Omental fat pad (tissue), 4 donors: Measurements from ENCODE around the gene AKAP13. TPM values are rescaled to one million over a fixed set of nuclear protein-coding genes. Genes with fewer than 3 reads are reported as not detected.
A peak's percentile ranks its signal among the peaks of the same experiment; 100 is the strongest.
"Not testable (repeated sequence)": the region's sequence is repeated elsewhere in the genome, so short reads cannot be mapped to it uniquely, and the experiment has no call there.

Source experiments
- ATAC-seq: fragments of 150-250 bp; one replicate; pipeline ENCODE4 v1.9.1; 2016; ENCODE audit warnings: mild to moderate bottlenecking, moderate library complexity; ENCODE audit not compliant: low FRiP score
- DNase-seq: peaks from one replicate; pipeline ENCODE4 v3.0.0-alpha.2; 2019; ENCODE audit warnings: low spot score
- CTCF ChIP-seq, 3 donors: fragments of 450-650 bp; IDR thresholded peaks; one replicate each; pipeline ENCODE4 v1.5.1; 2016 to 2017; ENCODE audit warnings: antibody characterized with exemption in 3 of 3, mild to moderate bottlenecking in 3 of 3, moderate library complexity in 2 of 3
- total RNA-seq, 4 donors: library from RNA; depleted of rRNA; stranded (reverse); fragments of >200 nt; gene quantifications; one replicate each; pipeline ENCODE4 v1.1.0, GENCODE V29; 2016

The AKAP13 gene
- total RNA-seq, 4 donors from 2014 or later, result 162 to 301 (median 216) TPM

GRCh38 chr15:85347264-85348047 is 32.9 kb upstream of the AKAP13 start:
- not testable (repeated sequence) for DNase-seq, ATAC-seq

DNA sequence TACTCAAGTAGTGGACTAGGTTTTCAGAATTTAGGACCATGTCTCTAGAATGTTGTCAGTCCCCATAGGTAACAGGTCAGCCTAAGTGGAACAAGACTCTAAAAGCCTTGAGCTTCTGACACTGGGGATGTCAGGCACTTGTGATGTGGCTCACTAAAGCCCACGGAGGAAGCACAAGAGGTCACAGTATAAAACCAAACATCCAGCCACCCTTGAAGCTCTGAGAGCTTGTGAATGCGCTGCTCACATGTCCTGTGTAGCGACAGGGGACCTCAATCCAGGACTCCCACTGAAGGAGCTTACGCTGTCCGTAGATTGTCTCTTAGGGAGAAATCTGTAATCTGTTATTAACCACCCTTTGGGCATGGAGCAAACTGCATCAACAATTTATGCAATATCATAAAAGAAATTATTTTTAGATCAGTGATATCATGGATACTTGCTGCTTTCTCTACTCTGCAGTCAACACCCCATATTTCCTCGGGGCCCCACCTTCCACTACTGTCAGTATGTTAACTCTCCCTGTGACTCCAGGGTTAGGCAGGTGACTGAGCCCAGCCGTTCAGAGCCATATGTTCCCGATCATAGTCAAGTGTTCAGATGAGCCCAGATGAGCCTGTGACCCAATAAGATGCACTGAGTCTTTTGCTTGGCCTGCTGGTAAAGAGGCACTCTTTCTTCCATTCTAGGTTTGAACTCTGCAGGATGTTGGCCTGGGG is 32.2 kb upstream of the AKAP13 start:
- ATAC-seq, result not testable (repeated sequence)

GRCh38 chr15:85349062-85349461 is 31.3 kb upstream of the AKAP13 start:
- ATAC-seq, DNase-seq: not testable (repeated sequence)

More for the DNA sequence above, 32.2 kb upstream of the AKAP13 start:
- not testable (repeated sequence) for DNase-seq

GRCh38 chr15:85350395-85350794 is 30.0 kb upstream of the AKAP13 start:
- TF ChIP-seq CTCF (IDR thresholded peaks at IDR 0.05), result no peak
- ATAC-seq (no peak), DNase-seq (no peak)

DNA sequence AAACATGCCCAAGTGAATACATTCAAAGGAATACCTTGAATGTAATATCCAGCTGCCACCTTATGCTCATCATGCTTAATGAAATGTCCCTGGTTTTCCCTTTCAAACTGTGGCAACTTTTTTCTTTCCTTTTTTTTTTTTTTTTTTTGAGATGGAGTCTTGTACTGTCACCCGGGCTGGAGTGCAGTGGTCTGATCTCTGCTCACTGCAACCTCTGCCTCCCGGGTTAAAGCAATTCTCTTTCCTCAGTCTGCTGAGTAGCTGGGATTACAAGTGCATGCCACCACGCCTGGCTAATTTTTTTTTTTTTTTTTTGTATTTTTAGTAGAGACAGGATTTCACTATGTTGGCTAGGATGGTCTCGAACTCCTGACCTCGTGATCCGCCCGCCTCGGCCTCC is 28.9 kb upstream of the AKAP13 start:
- DNase-seq, ATAC-seq: not testable (repeated sequence)

DNA sequence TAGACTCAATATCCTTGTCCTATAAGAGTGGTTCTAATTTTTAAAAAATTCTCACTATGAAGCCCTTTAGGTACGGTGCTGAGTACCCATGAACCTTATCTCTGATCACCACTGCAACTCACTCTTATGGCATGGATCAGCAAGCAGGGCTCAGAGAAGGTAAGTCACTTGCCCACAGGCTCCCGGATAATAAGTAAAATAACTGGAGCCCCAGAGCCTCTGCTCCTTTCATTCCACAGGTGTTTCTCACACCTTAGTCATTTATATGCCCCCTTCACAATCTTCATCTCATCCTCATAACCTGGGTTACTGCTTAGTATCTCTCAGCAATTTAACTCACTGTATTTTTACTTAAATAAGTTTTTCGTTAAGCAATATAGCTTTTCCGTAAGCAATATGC is 28.4 kb upstream of the AKAP13 start:
- DNase-seq (no peak), ATAC-seq (no peak)
- TF ChIP-seq CTCF (IDR thresholded peaks at IDR 0.05), result no peak

GRCh38 chr15:85353516-85353915 is 26.9 kb upstream of the AKAP13 start:
- no peak for ATAC-seq

DNA sequence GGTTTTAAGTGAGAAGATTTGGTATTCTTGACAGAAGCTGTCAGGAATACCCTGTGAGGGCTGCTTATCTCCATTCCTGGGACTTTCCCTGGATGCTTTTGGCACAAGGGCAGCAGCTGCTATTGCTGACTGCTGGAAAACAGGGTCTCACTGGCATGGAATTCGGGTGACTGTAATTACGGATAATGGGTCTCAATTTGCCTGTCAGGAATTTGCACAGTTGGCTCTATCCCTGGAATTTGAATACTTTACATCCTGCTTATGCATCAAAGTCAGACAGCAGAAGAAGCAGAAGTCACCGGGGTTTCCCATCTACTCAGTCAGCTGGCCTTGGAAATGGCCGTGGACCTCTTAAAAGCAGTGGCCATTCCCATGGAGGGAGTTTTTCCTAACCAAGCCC is 25.9 kb upstream of the AKAP13 start:
- TF ChIP-seq CTCF (IDR thresholded peaks at IDR 0.05), result no peak
- DNase-seq (no peak), ATAC-seq (peak; percentile 58)

More at GRCh38 chr15:85353516-85353915, 26.9 kb upstream of the AKAP13 start:
- no peak for TF ChIP-seq CTCF (IDR thresholded peaks at IDR 0.05)
- DNase-seq, result no peak

DNA sequence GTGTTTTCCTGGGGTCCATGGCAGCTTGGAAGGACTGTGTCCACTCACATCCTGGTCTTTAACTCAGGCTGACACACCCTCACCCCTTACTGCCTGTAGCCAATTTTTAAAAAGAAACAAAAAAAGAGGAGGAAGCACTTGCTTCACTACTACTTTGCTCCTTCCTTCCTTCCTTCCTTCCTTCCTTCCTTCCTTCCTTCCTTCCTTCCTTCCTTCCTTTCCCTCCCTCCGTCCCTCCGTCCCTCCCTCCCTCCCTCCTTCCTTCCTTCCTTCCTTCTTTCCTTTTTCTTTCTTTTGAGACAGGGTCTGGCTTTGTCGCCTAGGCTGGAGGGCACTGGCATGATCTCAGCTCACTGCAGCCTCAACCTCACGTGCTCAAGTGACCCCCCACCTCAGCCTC is 25.5 kb upstream of the AKAP13 start:
- no peak for DNase-seq
- no peak for ATAC-seq
- TF ChIP-seq CTCF (IDR thresholded peaks at IDR 0.05), result no peak
